Measurements from ENCODE around the gene FUT2.
A peak's percentile ranks its signal among the peaks of the same experiment; 100 is the strongest.
"Not testable (repeated sequence)": the region's sequence is repeated elsewhere in the genome, so short reads cannot be mapped to it uniquely, and the experiment has no call there.

FUT2 gene

DNA sequence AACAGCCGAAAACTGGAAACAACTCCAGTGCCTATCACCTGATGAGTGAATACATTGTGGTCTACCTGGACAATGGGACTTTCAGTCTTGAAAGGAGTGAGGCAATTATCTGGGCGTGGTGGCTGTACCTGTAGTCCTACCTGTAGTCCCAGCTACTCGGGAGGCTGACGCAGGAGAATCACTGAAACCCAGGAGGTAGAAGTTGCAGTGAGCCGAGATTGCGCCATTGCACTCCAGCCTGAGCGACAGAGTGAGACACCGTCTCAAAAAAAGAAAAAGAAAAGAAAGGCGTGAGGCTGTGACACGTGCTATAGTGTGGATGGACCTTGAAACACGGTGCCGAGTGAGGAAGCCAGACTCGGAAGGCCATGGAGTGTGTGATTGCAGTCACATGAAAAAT, 18.9 kb upstream of the FUT2 start:
- Mint-ChIP-seq H3K4me3 (no peak overlapping the region), H3K4me1 (ENCODE audit: low read depth) (peaks cover 7% of the 10 kb centered on the region), H3K9me3 (no peaks in the 10 kb centered on the region), H3K36me3 (ENCODE audit: low read depth) (no peaks in the 10 kb centered on the region), H3K27me3 (ENCODE audit: low read depth) (no peaks in the 10 kb centered on the region), H3K27ac (no peak overlapping the region)

- H3K4me3 Mint-ChIP-seq, result no peak overlapping the region
- H3K36me3 Mint-ChIP-seq (ENCODE audit: low read depth), result no peaks in the 10 kb centered on the region
- H3K9me3 Mint-ChIP-seq, result no peaks in the 10 kb centered on the region
- no peak overlapping the region for H3K27ac Mint-ChIP-seq
- no peaks in the 10 kb centered on the region for H3K27me3 Mint-ChIP-seq (ENCODE audit: low read depth)
- peaks cover 7% of the 10 kb centered on the region for H3K4me1 Mint-ChIP-seq (ENCODE audit: low read depth)
These were observed 17.6 kb upstream of the FUT2 start for GRCh38 chr19:48678201-48678600.

DNA sequence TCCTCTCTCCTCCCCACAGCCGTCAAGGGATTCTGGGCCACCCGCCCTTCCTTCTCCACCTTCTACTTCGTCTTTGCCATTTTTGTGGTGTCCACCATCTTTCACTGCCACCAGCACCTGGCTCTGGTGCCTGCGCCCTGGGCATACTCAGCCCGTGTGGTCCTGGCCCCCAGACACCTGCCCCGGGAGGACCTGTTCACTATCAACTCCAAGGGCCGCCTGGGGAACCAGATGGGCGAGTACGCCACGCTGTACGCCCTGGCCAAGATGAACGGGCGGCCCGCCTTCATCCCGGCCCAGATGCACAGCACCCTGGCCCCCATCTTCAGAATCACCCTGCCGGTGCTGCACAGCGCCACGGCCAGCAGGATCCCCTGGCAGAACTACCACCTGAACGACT, 15.8 kb upstream of the FUT2 start:
- not testable (repeated sequence) for H3K4me3 Mint-ChIP-seq; H3K9me3 Mint-ChIP-seq; H3K4me1 Mint-ChIP-seq (ENCODE audit: low read depth); H3K27ac Mint-ChIP-seq; H3K27me3 Mint-ChIP-seq (ENCODE audit: low read depth); H3K36me3 Mint-ChIP-seq (ENCODE audit: low read depth)

- H3K4me3 Mint-ChIP-seq, result no peak overlapping the region
- H3K36me3 Mint-ChIP-seq (ENCODE audit: low read depth), result no peaks in the 10 kb centered on the region
- no peaks in the 10 kb centered on the region for H3K9me3 Mint-ChIP-seq
- no peaks in the 10 kb centered on the region for H3K4me1 Mint-ChIP-seq (ENCODE audit: low read depth)
- H3K27ac Mint-ChIP-seq, result no peak overlapping the region
- no peaks in the 10 kb centered on the region for H3K27me3 Mint-ChIP-seq (ENCODE audit: low read depth)
These were observed 15.2 kb upstream of the FUT2 start for GRCh38 chr19:48680436-48681126.

DNA sequence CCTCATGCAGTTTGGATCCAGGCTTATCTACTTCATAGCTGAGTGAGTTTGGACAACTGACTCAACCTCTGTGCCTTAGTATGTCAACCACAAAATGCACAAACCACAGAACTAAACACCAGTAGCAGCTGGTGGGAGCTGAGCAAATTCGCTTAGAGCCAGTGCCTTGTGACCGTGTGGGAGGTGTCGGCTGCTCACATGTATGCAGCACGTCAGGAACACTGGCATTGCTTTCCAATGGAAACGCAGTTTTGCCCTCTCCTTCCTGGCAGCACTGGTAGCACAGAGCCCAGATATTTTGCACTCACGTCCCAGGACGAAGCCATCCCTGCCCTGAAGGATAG, 14.7 kb upstream of the FUT2 start:
- no peaks in the 10 kb centered on the region for H3K4me1 Mint-ChIP-seq (ENCODE audit: low read depth)
- H3K4me3 Mint-ChIP-seq, result no peak overlapping the region
- no peak overlapping the region for H3K27ac Mint-ChIP-seq
- H3K9me3 Mint-ChIP-seq, result no peaks in the 10 kb centered on the region
- H3K36me3 Mint-ChIP-seq (ENCODE audit: low read depth), result no peaks in the 10 kb centered on the region
- H3K27me3 Mint-ChIP-seq (ENCODE audit: low read depth), result no peaks in the 10 kb centered on the region

GRCh38 chr19:48683349-48683748, 12.4 kb upstream of the FUT2 start:
- H3K9me3 Mint-ChIP-seq, result no peaks in the 10 kb centered on the region
- no peak overlapping the region for H3K4me3 Mint-ChIP-seq
- no peak overlapping the region for H3K27ac Mint-ChIP-seq
- H3K27me3 Mint-ChIP-seq (ENCODE audit: low read depth), result no peaks in the 10 kb centered on the region
- no peaks in the 10 kb centered on the region for H3K36me3 Mint-ChIP-seq (ENCODE audit: low read depth)
- H3K4me1 Mint-ChIP-seq (ENCODE audit: low read depth), result no peaks in the 10 kb centered on the region

DNA sequence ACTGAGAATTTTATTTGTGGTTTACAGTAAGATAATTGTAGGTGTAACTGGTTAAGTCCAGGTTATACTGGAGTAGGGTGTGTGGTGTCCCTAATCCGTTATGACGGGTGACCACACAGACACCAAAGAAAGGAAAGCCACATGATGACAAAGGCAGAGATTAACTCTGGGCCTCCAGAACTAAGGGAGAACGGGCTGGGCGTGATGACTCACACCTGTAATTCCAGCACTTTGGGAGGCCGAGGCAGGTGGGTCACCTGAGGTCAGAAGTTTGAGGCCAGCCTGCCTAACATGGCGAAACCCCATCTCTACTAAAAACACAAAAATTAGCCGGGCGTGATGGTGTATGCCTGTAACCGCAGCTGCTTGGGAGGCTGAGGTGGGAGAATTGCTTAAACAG, 10.2 kb upstream of the FUT2 start:
- Mint-ChIP-seq H3K4me1 (ENCODE audit: low read depth) (no peaks in the 10 kb centered on the region), H3K9me3 (no peaks in the 10 kb centered on the region), H3K27me3 (ENCODE audit: low read depth) (no peaks in the 10 kb centered on the region), H3K27ac (no peak overlapping the region), H3K36me3 (ENCODE audit: low read depth) (no peaks in the 10 kb centered on the region), H3K4me3 (no peak overlapping the region)

DNA sequence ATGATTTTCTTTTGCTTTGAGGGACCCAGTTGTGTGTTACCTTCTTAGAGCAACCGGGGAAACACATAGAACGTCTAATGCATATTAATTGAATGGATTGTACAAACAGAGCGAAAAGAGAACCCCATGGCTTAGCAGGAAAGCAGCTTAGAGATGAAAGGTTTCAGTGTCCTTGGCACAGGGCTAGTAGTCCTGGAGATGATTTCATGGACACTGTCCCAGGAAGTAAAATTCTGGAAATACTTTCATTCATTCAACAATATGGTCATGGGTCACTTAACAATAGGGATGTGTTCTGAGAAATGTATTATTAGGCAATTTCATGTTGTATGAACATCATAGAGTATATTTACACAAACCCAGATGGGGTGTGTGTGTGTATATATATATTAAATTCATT, 9.7 kb upstream of the FUT2 start:
- H3K9me3 Mint-ChIP-seq, result no peaks in the 10 kb centered on the region
- no peak overlapping the region for H3K4me3 Mint-ChIP-seq
- no peaks in the 10 kb centered on the region for H3K27me3 Mint-ChIP-seq (ENCODE audit: low read depth)
- H3K36me3 Mint-ChIP-seq (ENCODE audit: low read depth), result no peaks in the 10 kb centered on the region
- no peak overlapping the region for H3K27ac Mint-ChIP-seq
- H3K4me1 Mint-ChIP-seq (ENCODE audit: low read depth), result no peaks in the 10 kb centered on the region

- not testable (repeated sequence) for H3K4me1 Mint-ChIP-seq (ENCODE audit: low read depth)
These were observed 9.1 kb upstream of the FUT2 start for GRCh38 chr19:48686637-48687036.

DNA sequence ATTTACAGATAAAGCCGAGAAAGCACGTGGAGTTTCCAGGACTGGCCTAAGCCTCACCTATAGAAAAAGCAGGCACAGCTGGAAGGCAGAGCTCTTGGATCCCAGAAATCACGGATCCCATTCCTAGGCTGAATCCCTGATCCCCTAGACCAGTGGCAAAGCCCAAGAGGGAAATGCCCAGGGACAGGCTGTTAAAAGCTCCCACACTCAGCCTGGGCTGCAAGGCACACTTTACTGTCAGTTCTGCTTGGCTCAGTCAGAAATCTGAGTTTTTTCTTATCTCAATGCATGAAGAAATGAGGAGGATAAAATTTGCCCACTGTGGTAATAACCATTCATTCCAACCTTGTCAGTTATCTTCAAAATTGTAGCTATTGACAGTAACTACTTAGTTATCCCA, 8.0 kb upstream of the FUT2 start:
- Mint-ChIP-seq H3K27me3 (ENCODE audit: low read depth) (no peaks in the 10 kb centered on the region), H3K9me3 (no peaks in the 10 kb centered on the region), H3K4me3 (no peak overlapping the region), H3K27ac (no peak overlapping the region), H3K36me3 (ENCODE audit: low read depth) (no peaks in the 10 kb centered on the region), H3K4me1 (ENCODE audit: low read depth) (no peaks in the 10 kb centered on the region)

More at GRCh38 chr19:48686637-48687036, 9.1 kb upstream of the FUT2 start:
- H3K36me3 Mint-ChIP-seq (ENCODE audit: low read depth); H3K27ac Mint-ChIP-seq; H3K9me3 Mint-ChIP-seq; H3K4me3 Mint-ChIP-seq; H3K27me3 Mint-ChIP-seq (ENCODE audit: low read depth): not testable (repeated sequence)

DNA sequence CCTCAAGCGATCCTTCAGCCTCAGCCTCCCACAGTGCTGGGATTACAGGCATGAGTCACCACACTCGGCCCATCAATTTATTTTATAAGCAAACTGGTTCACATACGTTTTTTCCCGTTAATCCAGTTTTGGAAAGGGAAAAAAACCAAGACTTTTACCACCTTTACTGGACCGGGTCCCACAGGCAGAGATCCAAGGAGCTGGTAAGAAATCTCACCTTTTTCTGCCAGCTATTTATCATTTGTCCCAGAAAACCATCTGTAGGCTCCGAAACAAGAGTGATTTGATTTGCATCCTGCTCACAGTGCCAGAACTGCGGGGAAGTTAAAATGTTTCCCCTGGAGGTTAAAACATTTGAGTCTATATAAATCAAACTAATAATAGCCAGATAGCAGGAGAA, 6.3 kb upstream of the FUT2 start:
- Mint-ChIP-seq H3K27me3 (ENCODE audit: low read depth) (no peaks in the 10 kb centered on the region), H3K4me3 (no peak overlapping the region), H3K9me3 (no peaks in the 10 kb centered on the region), H3K27ac (no peak overlapping the region), H3K4me1 (ENCODE audit: low read depth) (no peaks in the 10 kb centered on the region), H3K36me3 (ENCODE audit: low read depth) (no peaks in the 10 kb centered on the region)

DNA sequence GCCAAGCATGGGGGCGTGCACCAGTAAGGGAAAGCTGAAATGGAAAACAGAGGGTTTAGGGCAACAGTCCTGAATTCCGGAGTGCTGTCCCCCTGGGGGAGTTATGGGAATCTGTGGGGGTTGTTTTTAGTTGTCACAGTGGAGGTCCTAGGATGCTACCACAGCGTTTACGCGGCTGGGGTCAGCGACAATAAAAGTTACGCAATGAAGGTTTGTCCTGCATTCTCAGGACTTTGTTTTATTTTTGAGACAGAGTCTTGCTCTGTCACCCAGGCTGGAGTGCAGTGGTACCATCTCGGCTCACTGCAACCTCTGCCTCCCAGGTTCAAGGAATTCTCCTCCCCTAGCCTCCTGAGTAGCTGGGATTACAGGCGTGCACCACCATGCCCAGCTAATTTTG, 2.1 kb upstream of the FUT2 start:
- H3K9me3 Mint-ChIP-seq; H3K4me1 Mint-ChIP-seq (ENCODE audit: low read depth); H3K36me3 Mint-ChIP-seq (ENCODE audit: low read depth); H3K4me3 Mint-ChIP-seq; H3K27ac Mint-ChIP-seq: not testable (repeated sequence)
- H3K27me3 Mint-ChIP-seq (ENCODE audit: low read depth), result peaks cover 17% of the 10 kb centered on the region

DNA sequence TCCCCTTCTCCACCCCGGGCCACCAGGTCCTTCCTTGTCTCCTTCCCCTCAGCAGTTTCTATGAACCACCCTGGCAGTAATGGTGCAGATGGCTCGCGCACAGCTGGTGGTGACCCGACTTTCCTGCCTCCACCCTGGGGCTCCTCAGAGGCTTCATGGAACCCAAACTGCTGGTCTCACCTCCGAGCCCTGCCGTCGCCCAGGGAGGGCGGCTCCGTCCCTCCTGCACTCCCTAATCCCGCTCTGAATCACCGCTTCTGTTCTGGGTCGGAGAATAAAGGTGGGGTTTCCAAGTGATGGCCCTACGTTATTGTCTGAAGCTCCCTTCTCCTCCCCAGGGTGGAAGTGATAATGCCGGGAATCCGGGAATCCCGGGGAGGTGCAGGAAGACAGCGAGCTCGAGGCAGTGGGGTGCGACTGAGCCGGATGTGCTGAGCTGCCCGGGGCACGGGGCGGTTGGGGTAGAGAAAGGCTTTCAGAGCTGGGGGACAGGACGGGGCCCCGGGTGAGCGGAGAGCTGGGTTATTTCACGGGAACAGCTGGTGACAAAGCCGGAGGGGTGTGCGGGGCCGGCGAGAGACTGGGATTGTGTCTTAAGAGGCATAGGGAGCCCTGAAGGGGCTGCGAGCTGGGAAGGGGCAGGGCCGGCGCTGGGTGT, 711 bp downstream of the FUT2 start:
- peaks cover 8% of the 10 kb centered on the region for H3K4me1 Mint-ChIP-seq (ENCODE audit: low read depth)
- no peaks in the 10 kb centered on the region for H3K36me3 Mint-ChIP-seq (ENCODE audit: low read depth)
- H3K27ac Mint-ChIP-seq, result no peak overlapping the region
- peaks cover 17% of the 10 kb centered on the region for H3K27me3 Mint-ChIP-seq (ENCODE audit: low read depth)
- H3K4me3 Mint-ChIP-seq, result peak overlapping the region; percentile 17
- no peaks in the 10 kb centered on the region for H3K9me3 Mint-ChIP-seq

GRCh38 chr19:48698046-48698445, 2.3 kb downstream of the FUT2 start:
- Mint-ChIP-seq H3K36me3 (ENCODE audit: low read depth) (no peaks in the 10 kb centered on the region), H3K27me3 (ENCODE audit: low read depth) (peaks cover 17% of the 10 kb centered on the region), H3K9me3 (no peaks in the 10 kb centered on the region), H3K27ac (no peak overlapping the region), H3K4me1 (ENCODE audit: low read depth) (peaks cover 8% of the 10 kb centered on the region), H3K4me3 (no peak overlapping the region)

GRCh38 chr19:48702701-48703100, 6.9 kb downstream of the FUT2 start:
- no peaks in the 10 kb centered on the region for H3K4me1 Mint-ChIP-seq (ENCODE audit: low read depth)
- H3K36me3 Mint-ChIP-seq (ENCODE audit: low read depth), result peaks cover 3% of the 10 kb centered on the region
- no peaks in the 10 kb centered on the region for H3K27me3 Mint-ChIP-seq (ENCODE audit: low read depth)
- no peak overlapping the region for H3K27ac Mint-ChIP-seq
- H3K4me3 Mint-ChIP-seq, result no peak overlapping the region
- H3K9me3 Mint-ChIP-seq, result no peaks in the 10 kb centered on the region

DNA sequence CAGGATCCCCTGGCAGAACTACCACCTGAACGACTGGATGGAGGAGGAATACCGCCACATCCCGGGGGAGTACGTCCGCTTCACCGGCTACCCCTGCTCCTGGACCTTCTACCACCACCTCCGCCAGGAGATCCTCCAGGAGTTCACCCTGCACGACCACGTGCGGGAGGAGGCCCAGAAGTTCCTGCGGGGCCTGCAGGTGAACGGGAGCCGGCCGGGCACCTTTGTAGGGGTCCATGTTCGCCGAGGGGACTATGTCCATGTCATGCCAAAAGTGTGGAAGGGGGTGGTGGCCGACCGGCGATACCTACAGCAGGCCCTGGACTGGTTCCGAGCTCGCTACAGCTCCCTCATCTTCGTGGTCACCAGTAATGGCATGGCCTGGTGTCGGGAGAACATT, 7.5 kb downstream of the FUT2 start:
- Mint-ChIP-seq H3K9me3 (no peaks in the 10 kb centered on the region), H3K36me3 (ENCODE audit: low read depth) (peaks cover 3% of the 10 kb centered on the region), H3K4me3 (no peak overlapping the region), H3K4me1 (ENCODE audit: low read depth) (no peaks in the 10 kb centered on the region), H3K27me3 (ENCODE audit: low read depth) (no peaks in the 10 kb centered on the region), H3K27ac (no peak overlapping the region)

Data from T-helper 1 cell treated with Interleukin-12 subunit alpha and Interleukin-12 subunit beta and Interleukin-4 antibody, amounts not matched to agents 30 μg/mL and 1 μg/mL, for 36 hours (primary cell).